Thyroid gland (tissue), 4 donors: ENCODE results near the gene LYRM1. TPM values are rescaled to one million over a fixed set of nuclear protein-coding genes. Genes with fewer than 3 reads are reported as not detected.

Source experiments
- DNase-seq, 2 donors: peaks; one replicate each; pipeline ENCODE4 v3.0.0-alpha.2; 2019
- H3K27ac ChIP-seq, 3 donors: fragments of 200-600 bp; sonication (generic); 1 replicate in 2 of 3; 2 replicates in 1 of 3; pipeline ENCODE4 v1.5.1; 2016 to 2019; ENCODE audit warnings: mild to moderate bottlenecking in 1 of 3, moderate library complexity in 1 of 3
- H3K27me3 ChIP-seq: fragments of 200-600 bp; sonication (generic); one replicate; pipeline ENCODE4 v1.5.1; 2019
- H3K36me3 ChIP-seq, 2 donors: fragments of 200-600 bp; sonication (generic); one replicate each; pipeline ENCODE4 v1.5.1; 2016 to 2019
- H3K4me1 ChIP-seq, 2 donors: fragments of 200-600 bp; sonication (generic); one replicate each; pipeline ENCODE4 v1.5.1; 2017 to 2019
- H3K4me3 ChIP-seq, 3 donors: fragments of 200-600 bp; sonication (generic); replicated peaks in 1 of 3; 1 replicate in 2 of 3; 2 replicates in 1 of 3; pipeline ENCODE4 v1.5.1; 2016; ENCODE audit warnings: mild to moderate bottlenecking in 1 of 3
- H3K9me3 ChIP-seq: fragments of 200-600 bp; sonication (generic); one replicate; pipeline ENCODE4 v1.5.1; 2017
- POLR2A ChIP-seq, 2 donors: fragments of 450-650 bp; IDR thresholded peaks; one replicate each; pipeline ENCODE4 v1.6.1; 2017; ENCODE audit warnings: antibody characterized with exemption in 2 of 2, mild to moderate bottlenecking in 2 of 2, moderate library complexity in 1 of 2
- WGBS, 2 donors: methylation state at CpG; one replicate each; pipeline ENCODE4 v1.1.5; 2017; 5-methylcytosine and 5-hydroxymethylcytosine counted together
- intact Hi-C: fragments of 100-400 bp; cut with DNase I; formaldehyde crosslinking; loops from one replicate; pipeline ENCODE4 v1.15.1; 2023
- total RNA-seq, 4 donors: library from RNA; depleted of rRNA; stranded (reverse); fragments of >200 nt; gene quantifications; one replicate each; pipeline ENCODE4 v1.2.3, GENCODE V29; 2016
- TF ChIP-seq, protein P1 (sequence below), 6 experiments: fragments of 200-600 bp in 3 of 6; fragments of 450-650 bp in 3 of 6; sonication (generic) in 3 of 6; IDR thresholded peaks; one replicate each; pipeline ENCODE4 v1.5.1; 2016 to 2019; ENCODE audit warnings: antibody characterized with exemption in 6 of 6, mild to moderate bottlenecking in 2 of 6, inconsistent platforms in 1 of 6, moderate library complexity in 1 of 6

Gene LYRM1
- total RNA-seq, 4 donors from 2014 or later, result 32.8 to 43.7 (median 41.0) TPM

DNA sequence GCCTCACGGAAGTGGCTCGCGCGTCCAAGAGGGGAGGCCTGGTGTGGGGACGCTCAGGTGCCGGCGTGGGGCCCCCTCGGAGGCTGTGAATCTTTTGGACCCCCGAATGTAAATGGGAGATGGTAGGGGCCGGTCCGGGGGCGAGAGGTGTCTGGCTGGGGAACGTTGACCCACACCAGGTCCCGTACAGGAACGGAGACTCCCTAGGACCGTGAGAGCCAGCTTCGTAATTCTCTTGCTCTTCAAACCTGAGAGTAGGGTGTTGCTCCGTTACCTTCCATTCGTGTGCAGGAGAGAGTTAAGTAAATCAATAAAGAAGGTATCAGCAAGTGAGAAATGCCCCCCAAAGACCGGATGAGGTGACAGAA lies 481 bp downstream of the LYRM1 start:
- 0 to 1% methylated on average over 10 to 20 of the region's 20 CpGs for WGBS, 2 donors
- Histone ChIP-seq H3K4me1 (peaks cover 19 to 55% of the 10 kb centered on the region in 2 donors), H3K27ac (peak overlapping the region; percentile 92 to 97 (median 95))

DNA sequence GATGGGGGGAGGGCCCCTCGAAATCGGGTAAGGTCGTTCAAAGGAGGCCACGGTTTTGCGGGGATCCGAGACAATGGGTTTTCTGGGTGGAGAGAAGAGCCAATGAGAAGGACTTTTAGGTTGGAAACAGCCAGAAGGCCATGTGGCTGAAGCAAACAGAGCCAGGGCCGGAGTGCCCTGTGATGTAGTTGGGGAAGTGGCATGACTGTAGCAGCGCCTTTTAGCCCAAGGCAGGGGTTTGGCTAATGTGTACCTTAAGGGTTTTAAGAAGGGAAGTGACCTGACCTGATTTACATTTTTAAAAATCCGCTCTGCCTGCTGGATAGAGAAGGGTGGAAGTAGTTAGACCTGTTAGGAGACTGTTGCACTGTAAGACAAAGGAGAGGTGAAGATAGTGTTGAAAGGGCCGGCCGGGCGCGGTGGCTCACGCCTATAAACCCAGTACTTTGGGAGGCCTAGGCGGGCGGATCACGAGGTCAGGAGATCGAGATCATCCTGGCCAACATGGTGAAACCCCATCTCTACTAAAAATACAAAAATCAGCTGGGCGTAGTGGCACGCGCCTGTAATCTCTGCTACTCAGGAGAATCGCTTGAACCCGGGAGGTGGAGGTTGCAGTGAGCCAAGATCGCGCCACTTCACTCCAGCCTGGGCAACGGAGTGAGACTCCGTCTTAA lies 1.0 kb downstream of the LYRM1 start:
- peak overlapping the region; percentile 92 to 97 (median 95) for H3K27ac ChIP-seq
- WGBS, 2 donors, result 21 to 35% methylated on average over 27 of the region's 27 CpGs
- TF ChIP-seq, protein P1, sequence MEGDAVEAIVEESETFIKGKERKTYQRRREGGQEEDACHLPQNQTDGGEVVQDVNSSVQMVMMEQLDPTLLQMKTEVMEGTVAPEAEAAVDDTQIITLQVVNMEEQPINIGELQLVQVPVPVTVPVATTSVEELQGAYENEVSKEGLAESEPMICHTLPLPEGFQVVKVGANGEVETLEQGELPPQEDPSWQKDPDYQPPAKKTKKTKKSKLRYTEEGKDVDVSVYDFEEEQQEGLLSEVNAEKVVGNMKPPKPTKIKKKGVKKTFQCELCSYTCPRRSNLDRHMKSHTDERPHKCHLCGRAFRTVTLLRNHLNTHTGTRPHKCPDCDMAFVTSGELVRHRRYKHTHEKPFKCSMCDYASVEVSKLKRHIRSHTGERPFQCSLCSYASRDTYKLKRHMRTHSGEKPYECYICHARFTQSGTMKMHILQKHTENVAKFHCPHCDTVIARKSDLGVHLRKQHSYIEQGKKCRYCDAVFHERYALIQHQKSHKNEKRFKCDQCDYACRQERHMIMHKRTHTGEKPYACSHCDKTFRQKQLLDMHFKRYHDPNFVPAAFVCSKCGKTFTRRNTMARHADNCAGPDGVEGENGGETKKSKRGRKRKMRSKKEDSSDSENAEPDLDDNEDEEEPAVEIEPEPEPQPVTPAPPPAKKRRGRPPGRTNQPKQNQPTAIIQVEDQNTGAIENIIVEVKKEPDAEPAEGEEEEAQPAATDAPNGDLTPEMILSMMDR (IDR thresholded peaks at IDR 0.05), result no peak
- peak in 1 of 2 donors; percentile 7 for TF ChIP-seq POLR2A (IDR thresholded peaks at IDR 0.05)
- no peaks in the 10 kb centered on the region for H3K36me3 ChIP-seq
- no peaks in the 10 kb centered on the region for H3K9me3 ChIP-seq
- intact Hi-C loops, result loop anchor here (10.0 kb wide), 1 partner anchor 47 kb away; no protein-coding TSS in a partner anchor
- DNase-seq, result peak; percentile 53 to 56
- H3K27me3 ChIP-seq, result no peaks in the 10 kb centered on the region
- peaks cover 24 to 61% of the 10 kb centered on the region in 2 donors for H3K4me1 ChIP-seq
- H3K4me3 ChIP-seq, result peak overlapping the region; percentile 40 to 89 (median 63)

More for the DNA sequence above, 481 bp downstream of the LYRM1 start:
- no peak for DNase-seq
- no peak for TF ChIP-seq POLR2A (IDR thresholded peaks at IDR 0.05)
- TF ChIP-seq, protein P1 (IDR thresholded peaks at IDR 0.05), result no peak
- Histone ChIP-seq H3K36me3 (peaks cover 3% of the 10 kb centered on the region in 2 donors), H3K4me3 (peak overlapping the region; percentile 40 to 89 (median 63)), H3K9me3 (no peaks in the 10 kb centered on the region), H3K27me3 (no peaks in the 10 kb centered on the region)
- intact Hi-C loops, result loop anchor here (10.0 kb wide), 1 partner anchor 46 kb away; no protein-coding TSS in a partner anchor

DNA sequence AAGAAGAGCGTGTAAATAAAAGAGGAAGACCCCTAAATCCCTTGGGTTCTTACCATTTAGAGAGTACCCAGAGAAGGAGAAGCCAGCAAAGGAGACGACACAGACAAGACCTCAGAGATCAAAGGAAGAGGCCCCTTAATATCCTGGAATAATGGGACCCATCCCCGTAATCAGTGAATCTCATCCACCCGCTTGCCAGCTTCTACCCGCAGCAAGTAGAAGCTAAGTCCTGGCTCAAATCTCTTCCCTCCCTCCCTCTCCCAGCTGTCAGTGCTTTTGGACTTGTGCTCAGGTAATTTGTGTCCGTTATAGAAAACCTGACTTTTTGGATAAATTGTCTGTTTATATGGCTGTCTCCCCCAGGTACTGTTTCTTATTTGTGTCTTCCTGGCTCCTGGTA lies 1.9 kb downstream of the LYRM1 start:
- no peak for TF ChIP-seq POLR2A (IDR thresholded peaks at IDR 0.05)
- TF ChIP-seq, protein P1 (IDR thresholded peaks at IDR 0.05), result no peak
- DNase-seq, result no peak
- Histone ChIP-seq H3K36me3 (no peaks in the 10 kb centered on the region), H3K4me1 (peaks cover 27 to 69% of the 10 kb centered on the region in 2 donors), H3K27ac (peak overlapping the region in 2 of 3 donors; percentile 92 to 95), H3K4me3 (no peak overlapping the region), H3K9me3 (no peaks in the 10 kb centered on the region), H3K27me3 (no peaks in the 10 kb centered on the region)
- WGBS, 2 donors, result 93% methylated on average over 6 of the region's 6 CpGs
- intact Hi-C loops, result loop anchor here (10.0 kb wide), 1 partner anchor 48 kb away; no protein-coding TSS in a partner anchor

DNA sequence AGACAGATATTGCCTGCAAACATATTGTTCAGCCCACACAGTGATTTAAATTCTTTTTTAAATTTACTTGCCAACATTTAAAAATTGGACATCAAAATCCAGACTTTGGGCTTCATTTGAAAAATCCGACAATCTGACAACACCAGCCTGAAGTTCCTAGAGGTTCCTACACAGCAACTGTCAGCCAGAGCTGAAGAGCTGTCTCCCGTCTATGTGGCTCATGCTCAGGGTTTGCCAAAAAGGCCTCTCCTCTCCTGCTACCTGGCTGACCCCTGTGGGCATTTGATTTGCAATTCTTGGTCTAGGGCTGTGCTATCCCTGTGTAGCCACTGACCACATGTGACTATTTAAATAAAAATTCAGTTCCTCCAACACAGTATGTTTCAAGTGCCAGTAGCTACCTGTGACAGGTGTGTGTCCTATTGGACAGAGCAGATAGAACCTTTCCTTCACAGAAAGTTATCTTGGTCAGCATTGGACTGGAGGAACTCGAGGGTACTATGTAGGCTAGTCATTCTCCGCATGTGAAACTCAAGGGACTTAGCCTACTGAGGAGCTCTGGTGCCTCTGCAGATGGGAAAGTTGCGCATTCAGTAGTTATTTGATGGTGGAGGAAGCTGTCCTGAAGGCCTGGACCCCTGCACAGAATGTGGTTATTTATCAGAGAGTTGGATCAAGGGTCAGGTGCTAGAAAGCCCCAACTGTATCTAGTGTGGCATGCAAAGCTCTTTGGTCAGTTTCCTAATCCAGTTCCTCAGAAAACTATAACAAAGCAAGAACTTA lies 2.7 kb downstream of the LYRM1 start:
- H3K27ac ChIP-seq, result peak overlapping the region in 2 of 3 donors; percentile 46 to 56
- H3K9me3 ChIP-seq, result no peaks in the 10 kb centered on the region
- 90 to 95% methylated on average over 5 of the region's 5 CpGs for WGBS, 2 donors
- no peak overlapping the region for H3K4me3 ChIP-seq
- H3K4me1 ChIP-seq, result peaks cover 23 to 65% of the 10 kb centered on the region in 2 donors
- no peaks in the 10 kb centered on the region for H3K27me3 ChIP-seq
- TF ChIP-seq, protein P1 (IDR thresholded peaks at IDR 0.05), result no peak
- no peak for TF ChIP-seq POLR2A (IDR thresholded peaks at IDR 0.05)
- H3K36me3 ChIP-seq, result no peaks in the 10 kb centered on the region
- no peak for DNase-seq
- intact Hi-C loops, result loop anchor here (10.0 kb wide), 1 partner anchor 49 kb away; no protein-coding TSS in a partner anchor
